OCI-LY3 (cell line): Measurements from ENCODE around the gene GRIN2A.

Source experiments
- H2AFZ ChIP-seq: fragments of 200-600, 300-600 bp; shearing (Covaris generic); 2 replicates; pipeline ENCODE4 v1.6.0; 2014; ENCODE audit warnings: antibody characterized with exemption, low read depth, low read length
- H3K27ac ChIP-seq: fragments of 200-600, 300-600 bp; sonication (generic); 2 replicates; pipeline ENCODE4 v1.5.1; 2014; ENCODE audit warnings: mild to moderate bottlenecking, low read length, moderate library complexity, mixed read lengths
- H3K27me3 ChIP-seq: fragments of 200-600, 300-600 bp; sonication (generic); 2 replicates; pipeline ENCODE4 v1.6.1; 2014; ENCODE audit warnings: low read depth, low read length, mixed read lengths
- H3K36me3 ChIP-seq: fragments of 200-600, 300-600 bp; sonication (generic); replicated peaks from 2 replicates; pipeline ENCODE3; 2014; ENCODE audit warnings: low read depth, low read length, mixed read lengths
- H3K4me1 ChIP-seq: fragments of 300-600, 200-600 bp; sonication (generic); 2 replicates; pipeline ENCODE4 v1.6.1; 2014; ENCODE audit warnings: low read length, mixed read lengths
- H3K4me2 ChIP-seq: fragments of 200-600, 300-600 bp; sonication (generic); 2 replicates; pipeline ENCODE4 v1.6.1; 2014; ENCODE audit warnings: low read length, mixed read lengths
- H3K4me3 ChIP-seq: fragments of 300-600, 200-600 bp; sonication (generic); 2 replicates; pipeline ENCODE4 v1.5.1; 2014; ENCODE audit warnings: antibody characterized with exemption, mild to moderate bottlenecking, low read length, moderate library complexity
- H3K79me2 ChIP-seq: fragments of 300-600, 200-600 bp; shearing (Covaris generic); 2 replicates; pipeline ENCODE4 v1.6.1; 2014; ENCODE audit warnings: mild to moderate bottlenecking, low read length, mixed read lengths
- H3K9ac ChIP-seq: fragments of 300-600, 200-600 bp; shearing (Covaris generic); 2 replicates; pipeline ENCODE4 v1.6.0; 2014; ENCODE audit warnings: mild to moderate bottlenecking, low read length, moderate library complexity
- H3K9me3 ChIP-seq: fragments of 200-600, 300-600 bp; shearing (Covaris generic); 2 replicates; pipeline ENCODE4 v1.6.1; 2014; ENCODE audit warnings: low read length, mixed read lengths; ENCODE audit not compliant: insufficient read depth
- H4K20me1 ChIP-seq: fragments of 200-600, 300-600 bp; sonication (generic); 2 replicates; pipeline ENCODE4 v1.6.1; 2016; ENCODE audit warnings: low read length, mixed read lengths; ENCODE audit not compliant: insufficient read depth
- EZH2phosphoT487 ChIP-seq: fragments of 200-600 bp; shearing (Covaris generic); IDR thresholded peaks from 2 replicates; pipeline ENCODE4 v1.6.1; 2018; ENCODE audit warnings: antibody characterized with exemption, mixed run types, low read depth
- TF ChIP-seq, protein P1 (sequence below): fragments of 200-600, 300-600 bp; sonication (generic); IDR thresholded peaks from 2 replicates; pipeline ENCODE4 v1.5.1; 2014; ENCODE audit warnings: antibody characterized with exemption, low read length, low read depth

The GRIN2A gene

DNA sequence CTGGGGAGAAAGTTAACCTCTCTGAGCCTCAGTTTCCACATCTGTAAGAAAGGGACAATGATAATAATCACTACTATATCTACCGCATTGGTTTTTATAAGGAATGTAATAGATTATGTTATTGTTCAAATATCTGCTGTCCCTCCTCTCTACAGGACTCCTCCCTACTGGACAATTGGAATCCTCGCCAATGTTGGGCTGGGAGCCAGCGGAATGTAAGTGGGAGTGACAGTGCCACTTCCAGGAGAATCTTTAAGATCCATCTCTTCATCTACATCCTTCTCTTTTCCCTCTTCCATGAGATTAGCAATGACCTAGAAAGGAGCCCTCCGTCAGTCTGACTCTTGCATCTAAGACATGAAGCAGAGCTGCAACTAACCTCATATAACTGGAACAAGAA is 95.1 kb downstream of the GRIN2A start:
- Histone ChIP-seq H3K27me3 (peaks cover 13% of the 10 kb centered on the region; the same call in 1 of the 2 replicates), H2AFZ (no peak overlapping the region), H4K20me1 (no peaks in the 10 kb centered on the region), H3K4me3 (no peak overlapping the region), H3K27ac (no peak overlapping the region), H3K36me3 (no peaks in the 10 kb centered on the region), H3K4me2 (no peak overlapping the region), H3K4me1 (no peaks in the 10 kb centered on the region), H3K9ac (no peak overlapping the region), H3K9me3 (no peaks in the 10 kb centered on the region), H3K79me2 (no peaks in the 10 kb centered on the region)
- no peak for TF ChIP-seq EZH2phosphoT487
- TF ChIP-seq, protein P1, sequence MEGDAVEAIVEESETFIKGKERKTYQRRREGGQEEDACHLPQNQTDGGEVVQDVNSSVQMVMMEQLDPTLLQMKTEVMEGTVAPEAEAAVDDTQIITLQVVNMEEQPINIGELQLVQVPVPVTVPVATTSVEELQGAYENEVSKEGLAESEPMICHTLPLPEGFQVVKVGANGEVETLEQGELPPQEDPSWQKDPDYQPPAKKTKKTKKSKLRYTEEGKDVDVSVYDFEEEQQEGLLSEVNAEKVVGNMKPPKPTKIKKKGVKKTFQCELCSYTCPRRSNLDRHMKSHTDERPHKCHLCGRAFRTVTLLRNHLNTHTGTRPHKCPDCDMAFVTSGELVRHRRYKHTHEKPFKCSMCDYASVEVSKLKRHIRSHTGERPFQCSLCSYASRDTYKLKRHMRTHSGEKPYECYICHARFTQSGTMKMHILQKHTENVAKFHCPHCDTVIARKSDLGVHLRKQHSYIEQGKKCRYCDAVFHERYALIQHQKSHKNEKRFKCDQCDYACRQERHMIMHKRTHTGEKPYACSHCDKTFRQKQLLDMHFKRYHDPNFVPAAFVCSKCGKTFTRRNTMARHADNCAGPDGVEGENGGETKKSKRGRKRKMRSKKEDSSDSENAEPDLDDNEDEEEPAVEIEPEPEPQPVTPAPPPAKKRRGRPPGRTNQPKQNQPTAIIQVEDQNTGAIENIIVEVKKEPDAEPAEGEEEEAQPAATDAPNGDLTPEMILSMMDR: no peak

DNA sequence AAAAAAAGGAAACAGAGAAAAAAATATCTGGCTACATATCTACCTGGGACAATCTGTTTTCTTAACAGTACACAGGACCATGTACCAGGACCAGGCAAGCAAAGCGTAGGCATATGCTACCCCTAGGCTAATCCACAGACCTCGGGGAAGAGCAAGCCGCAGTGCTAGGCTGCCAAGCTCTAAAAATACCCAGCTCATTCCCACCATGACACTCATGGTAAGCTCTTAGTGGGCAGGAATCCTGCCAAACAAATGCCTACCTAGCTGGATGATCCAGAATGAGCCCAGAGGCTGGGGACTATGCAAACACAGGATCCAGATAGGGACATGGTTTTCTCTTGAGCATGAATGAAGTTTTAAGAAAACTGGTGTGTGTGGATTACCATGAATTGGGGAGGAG is 95.6 kb downstream of the GRIN2A start:
- no peaks in the 10 kb centered on the region for H3K9me3 ChIP-seq
- TF ChIP-seq, protein P1: no peak
- no peak for TF ChIP-seq EZH2phosphoT487
- no peaks in the 10 kb centered on the region for H3K79me2 ChIP-seq
- H2AFZ ChIP-seq: no peak overlapping the region
- H3K27me3 ChIP-seq: peaks cover 13% of the 10 kb centered on the region; the same call in 1 of the 2 replicates
- no peak overlapping the region for H3K4me3 ChIP-seq
- H3K27ac ChIP-seq: no peak overlapping the region
- no peaks in the 10 kb centered on the region for H4K20me1 ChIP-seq
- no peak overlapping the region for H3K4me2 ChIP-seq
- H3K9ac ChIP-seq: no peak overlapping the region
- no peaks in the 10 kb centered on the region for H3K36me3 ChIP-seq
- no peaks in the 10 kb centered on the region for H3K4me1 ChIP-seq

DNA sequence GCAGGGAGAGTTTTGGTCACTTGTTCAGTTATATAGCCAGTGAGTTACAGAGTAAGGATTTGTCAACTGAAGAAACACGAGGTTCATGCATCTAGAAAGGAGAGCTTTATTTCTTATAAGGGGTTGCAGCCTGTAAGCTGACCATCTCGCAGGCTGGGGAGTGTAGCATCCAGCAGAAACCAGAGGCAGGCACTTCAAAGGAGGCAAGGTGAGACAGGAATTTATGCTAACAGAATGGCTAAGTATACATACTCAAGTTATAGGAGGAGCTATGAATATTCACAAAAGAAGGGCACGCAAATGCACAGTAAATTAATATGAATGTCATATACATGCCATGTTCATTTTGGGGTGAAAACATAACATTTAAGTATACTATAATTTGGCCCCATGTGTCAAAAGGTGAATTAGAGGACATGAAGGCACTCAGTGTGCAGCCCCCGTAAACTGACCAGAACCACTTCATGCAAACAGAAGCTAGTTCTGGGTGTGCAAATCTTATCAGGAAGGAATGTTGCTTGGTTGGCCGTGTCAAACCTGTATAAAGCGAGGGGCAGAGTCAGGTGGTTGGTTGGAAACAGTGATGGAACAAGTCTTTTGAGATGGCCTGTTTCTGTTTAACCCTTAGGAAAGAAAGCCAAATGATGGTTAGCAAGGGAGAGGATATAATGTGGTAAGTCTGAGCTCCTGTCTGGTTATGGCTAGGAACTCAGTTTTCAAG is 97.0 kb downstream of the GRIN2A start:
- Histone ChIP-seq H3K79me2 (no peaks in the 10 kb centered on the region), H3K27me3 (peaks cover 12% of the 10 kb centered on the region; the same call in 1 of the 2 replicates), H4K20me1 (no peaks in the 10 kb centered on the region), H3K4me1 (no peaks in the 10 kb centered on the region), H3K36me3 (no peaks in the 10 kb centered on the region), H3K9me3 (no peaks in the 10 kb centered on the region), H3K9ac (no peak overlapping the region), H2AFZ (no peak overlapping the region), H3K4me3 (no peak overlapping the region), H3K4me2 (no peak overlapping the region), H3K27ac (no peak overlapping the region)
- TF ChIP-seq, protein P1: no peak
- no peak for TF ChIP-seq EZH2phosphoT487

DNA sequence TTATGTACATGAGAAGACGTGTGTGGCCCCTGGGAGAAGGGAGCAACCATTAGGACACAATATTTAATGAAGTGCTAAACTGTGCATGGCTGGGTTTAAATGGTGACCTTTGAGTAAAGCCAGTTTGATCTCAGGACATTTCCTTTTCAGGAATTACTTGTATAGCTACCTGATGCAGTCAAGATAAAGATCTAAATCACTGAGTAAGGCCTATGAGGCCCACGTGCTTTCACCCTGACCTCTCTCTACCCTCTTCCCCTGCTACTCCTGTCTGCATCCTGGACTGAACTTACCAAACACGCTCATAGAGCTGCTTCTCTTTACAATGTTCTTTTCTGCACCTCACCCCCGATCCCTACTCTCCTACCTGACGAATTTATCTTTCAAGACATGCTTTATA is 98.9 kb downstream of the GRIN2A start:
- Histone ChIP-seq H3K79me2 (no peaks in the 10 kb centered on the region), H2AFZ (no peak overlapping the region), H3K27ac (no peak overlapping the region), H3K4me3 (no peak overlapping the region), H3K4me2 (no peak overlapping the region), H3K4me1 (no peaks in the 10 kb centered on the region), H4K20me1 (no peaks in the 10 kb centered on the region), H3K36me3 (no peaks in the 10 kb centered on the region), H3K27me3 (peaks cover 9% of the 10 kb centered on the region; the same call in 1 of the 2 replicates), H3K9me3 (no peaks in the 10 kb centered on the region), H3K9ac (no peak overlapping the region)
- TF ChIP-seq, protein P1: no peak
- TF ChIP-seq EZH2phosphoT487: no peak
